ENCODE measurements around the gene SYNGR2.
"Not testable (repeated sequence)": the region's sequence is repeated elsewhere in the genome, so short reads cannot be mapped to it uniquely, and the experiment has no call there.

The SYNGR2 gene

DNA sequence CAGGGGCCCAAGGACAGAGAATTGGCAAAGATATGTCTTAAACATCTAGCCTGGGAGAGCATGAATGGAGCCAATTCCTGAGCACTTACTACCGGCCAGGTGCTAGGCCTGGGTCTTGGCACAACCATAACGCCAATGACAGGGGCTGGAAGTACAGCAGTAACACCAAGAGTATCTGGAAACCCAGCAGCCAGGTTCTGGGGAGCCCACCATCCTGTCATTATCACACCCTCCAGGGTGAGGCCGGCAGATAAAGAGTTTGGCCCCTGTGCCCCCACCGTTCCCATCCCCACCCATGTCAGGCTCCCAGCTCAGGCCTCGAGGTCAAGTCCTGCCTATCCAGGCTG lies 38.3 kb upstream of the SYNGR2 start:
- DNase-seq (ENCODE audit: low read depth in 2 of 2): no peak

DNA sequence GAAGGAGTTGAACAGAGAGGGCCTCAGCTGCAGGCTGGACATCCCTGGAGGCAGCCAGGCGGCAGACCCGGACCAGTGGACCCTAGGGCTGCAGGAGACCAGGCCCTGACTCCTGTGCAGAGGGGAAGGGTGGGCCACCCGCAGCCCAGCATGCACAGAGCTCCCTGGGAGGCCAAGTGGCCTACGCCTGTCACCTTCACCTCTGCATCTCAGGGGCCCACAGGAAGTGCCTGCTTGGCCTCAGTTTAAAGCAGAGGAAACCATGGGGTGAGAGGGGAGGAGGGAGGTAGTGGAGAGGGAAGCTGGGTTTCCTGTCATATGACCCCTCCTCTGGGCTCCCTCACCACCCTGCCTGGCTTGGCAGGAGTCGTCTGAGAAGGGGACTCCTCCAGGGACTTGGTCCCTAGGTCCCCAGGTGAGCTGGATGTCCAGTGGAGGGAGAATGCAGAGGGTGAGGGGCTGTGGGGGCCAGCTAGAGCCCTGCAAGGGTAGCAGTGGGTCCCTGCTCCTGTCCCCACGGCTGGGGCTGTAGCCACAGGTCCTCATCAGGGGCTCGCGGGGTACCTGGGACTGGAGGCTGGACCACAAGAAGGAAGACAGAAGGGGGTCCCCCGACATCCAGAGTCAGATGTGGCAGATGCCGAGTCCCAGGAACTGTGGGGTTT lies 37.8 kb upstream of the SYNGR2 start, which contains the start of gene TMC8:
Gene TMC8, plus strand, starts transcription at position 335 of the 665 bp plus-strand sequence. CDS start 818 bp downstream, outside the sequence.
- peak in 1 of 2 donors; percentile 60 for DNase-seq (ENCODE audit: low read depth in 2 of 2)

DNA sequence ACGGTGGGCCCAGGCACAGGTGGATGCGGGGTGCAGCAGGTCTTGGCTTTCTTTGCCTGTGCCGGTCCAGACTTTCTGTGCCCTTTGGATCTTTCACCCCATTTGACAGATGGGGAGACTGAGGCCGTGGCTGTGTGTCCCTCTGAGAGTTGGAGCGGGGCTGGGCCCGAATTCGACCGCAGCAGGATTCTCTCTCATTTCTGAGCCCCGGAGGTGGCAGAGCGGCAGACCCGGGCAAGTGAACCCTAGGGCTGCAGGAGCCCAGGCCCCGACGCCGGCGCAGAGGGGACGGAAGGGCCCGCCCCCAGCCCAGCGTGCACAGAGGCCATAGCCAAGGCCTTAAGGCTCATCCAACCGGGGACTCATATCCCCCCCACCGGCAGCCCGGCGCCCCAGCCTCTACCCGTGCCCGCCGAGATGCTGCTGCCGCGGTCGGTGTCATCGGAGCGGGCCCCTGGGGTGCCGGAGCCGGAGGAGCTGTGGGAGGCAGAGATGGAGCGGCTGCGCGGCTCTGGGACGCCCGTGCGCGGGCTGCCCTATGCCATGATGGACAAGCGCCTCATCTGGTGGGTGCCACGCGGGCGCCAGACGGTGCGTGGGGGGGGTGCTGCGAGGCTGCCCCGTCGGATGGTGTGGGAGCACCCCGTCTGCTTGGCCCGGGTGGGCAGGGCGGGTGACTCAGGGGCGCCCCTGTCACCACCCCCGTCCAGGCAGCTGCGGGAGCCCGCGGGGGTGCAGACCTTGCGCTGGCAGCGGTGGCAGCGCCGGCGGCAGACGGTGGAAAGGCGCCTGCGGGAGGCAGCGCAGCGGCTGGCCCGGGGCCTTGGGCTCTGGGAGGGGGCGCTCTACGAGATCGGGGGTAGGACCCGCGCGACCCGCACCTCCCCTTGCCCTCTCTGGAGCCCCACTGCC lies 37.0 kb upstream of the SYNGR2 start:
- peak; percentile 58 to 70 for DNase-seq (ENCODE audit: low read depth in 2 of 2)

DNA sequence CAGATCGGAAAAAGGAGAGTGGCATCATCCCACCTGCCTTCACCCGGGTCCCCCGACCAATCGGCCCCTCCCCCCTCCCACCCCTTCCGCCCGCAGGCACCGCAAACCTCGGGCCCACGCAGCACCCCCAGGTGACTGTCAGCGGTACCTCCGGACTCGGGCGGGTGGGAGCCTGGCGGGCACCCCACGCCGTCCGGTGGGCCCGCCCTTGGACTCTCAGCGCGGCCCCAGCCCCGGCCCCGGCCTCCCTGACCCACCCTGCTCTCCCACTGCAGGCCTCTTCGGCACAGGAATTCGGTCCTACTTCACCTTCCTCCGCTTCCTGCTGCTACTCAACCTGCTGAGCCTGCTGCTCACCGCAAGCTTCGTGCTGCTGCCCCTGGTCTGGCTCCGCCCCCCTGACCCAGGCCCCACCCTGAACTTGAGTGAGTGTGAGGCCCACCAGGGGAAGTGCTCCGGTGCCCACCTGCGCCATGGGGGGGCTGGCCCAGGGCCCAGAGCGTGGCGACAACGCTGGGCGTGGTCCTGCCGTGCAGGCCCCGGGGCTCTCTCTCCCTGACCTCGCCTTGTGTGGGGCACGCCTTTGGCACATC lies 36.2 kb upstream of the SYNGR2 start:
- DNase-seq (ENCODE audit: low read depth in 2 of 2): peak; percentile 49 to 58

DNA sequence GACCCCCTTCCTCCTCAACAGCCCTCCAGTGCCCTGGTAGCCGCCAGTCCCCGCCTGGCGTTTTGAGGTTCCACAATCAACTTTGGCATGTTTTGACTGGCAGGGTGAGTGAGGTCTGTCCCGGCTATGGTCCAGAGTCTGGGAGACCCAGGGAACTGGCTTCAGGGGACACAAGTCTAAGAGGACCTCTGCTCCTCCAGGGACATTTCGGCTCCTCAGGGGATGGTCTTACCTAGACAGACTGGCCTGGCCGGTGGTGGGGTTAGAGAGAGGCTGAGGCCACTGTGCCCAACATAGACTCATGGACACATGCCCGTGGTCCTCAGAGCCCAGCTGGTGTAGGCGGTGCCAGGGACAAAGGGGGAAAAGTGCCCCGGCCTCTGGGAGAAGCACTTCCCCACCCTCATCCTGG lies 35.6 kb upstream of the SYNGR2 start:
- DNase-seq (ENCODE audit: low read depth in 2 of 2): no peak

DNA sequence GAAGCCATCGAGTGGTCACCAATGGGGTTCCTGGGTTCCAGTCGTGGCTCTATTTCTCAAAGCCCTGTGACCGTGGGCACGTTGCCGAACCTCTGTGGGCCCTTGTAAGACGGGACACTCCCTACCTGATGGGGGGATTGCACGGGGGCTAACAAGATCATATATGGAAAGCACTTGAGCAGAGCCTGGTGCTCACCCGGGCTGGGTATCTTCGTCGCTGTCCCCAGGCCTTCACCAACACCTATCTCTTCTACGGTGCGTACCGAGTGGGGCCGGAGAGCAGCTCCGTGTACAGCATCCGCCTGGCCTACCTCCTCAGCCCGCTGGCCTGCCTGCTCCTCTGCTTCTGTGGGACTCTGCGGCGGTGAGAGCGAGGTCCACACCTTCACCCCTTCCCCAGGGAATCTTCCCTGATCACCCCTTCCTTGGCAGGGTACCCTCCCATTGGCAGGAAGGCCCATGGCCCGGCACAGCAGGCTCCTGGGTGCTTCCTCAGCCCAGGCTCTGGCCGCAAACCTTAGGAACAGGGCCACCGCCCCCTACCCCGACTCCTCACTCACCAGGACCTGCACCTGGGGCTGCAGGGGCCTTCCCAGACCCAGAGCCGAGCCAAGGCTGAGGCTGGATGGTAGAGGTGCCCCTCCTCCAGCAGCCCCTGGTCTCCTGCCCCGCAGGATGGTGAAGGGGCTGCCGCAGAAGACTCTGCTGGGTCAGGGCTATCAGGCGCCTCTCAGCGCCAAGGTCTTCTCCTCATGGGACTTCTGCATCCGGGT lies 35.0 kb upstream of the SYNGR2 start:
- no peak for DNase-seq (ENCODE audit: low read depth in 2 of 2)

DNA sequence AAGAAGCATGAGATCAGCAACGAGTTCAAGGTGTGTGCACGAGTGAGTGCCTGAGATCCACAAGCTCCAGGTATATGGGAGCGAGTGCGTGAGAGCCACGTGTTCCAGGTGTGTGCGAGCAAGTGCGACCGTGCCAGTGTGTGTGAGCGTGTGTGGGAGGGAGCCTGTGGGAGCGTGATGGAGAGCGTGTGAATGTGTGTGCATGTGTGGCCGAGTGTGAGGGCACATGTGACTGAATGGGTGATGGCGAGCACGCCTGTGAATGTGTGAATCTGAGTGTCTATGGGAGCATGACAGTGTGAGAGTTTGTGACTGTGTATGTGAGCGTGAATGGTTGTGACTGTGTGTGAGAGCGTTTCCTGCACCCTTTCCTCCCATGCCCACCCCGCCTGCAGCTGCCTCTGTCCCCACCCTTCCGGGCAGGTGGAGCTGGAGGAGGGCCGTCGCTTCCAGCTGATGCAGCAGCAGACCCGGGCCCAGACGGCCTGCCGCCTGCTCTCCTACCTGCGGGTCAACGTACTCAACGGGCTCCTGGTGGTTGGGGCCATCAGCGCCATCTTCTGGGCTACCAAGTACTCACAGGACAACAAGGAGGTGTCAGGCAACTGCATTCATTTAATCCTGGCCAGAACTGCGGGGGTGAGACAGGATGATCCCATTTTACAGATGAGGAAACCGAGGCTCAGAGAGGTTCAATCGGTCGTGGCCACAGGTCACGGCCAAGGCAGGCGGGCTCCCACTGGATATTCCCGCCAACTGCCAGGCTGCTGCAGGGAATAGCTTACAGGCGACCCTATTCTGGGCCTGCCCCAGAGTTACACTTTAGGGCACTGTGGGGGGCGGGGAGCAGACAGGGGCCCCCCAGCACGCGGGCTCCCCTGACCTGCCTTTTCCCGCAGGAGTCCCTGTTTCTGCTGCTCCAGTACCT lies 34.1 kb upstream of the SYNGR2 start:
- DNase-seq (ENCODE audit: low read depth in 2 of 2): peak; percentile 52 to 59

DNA sequence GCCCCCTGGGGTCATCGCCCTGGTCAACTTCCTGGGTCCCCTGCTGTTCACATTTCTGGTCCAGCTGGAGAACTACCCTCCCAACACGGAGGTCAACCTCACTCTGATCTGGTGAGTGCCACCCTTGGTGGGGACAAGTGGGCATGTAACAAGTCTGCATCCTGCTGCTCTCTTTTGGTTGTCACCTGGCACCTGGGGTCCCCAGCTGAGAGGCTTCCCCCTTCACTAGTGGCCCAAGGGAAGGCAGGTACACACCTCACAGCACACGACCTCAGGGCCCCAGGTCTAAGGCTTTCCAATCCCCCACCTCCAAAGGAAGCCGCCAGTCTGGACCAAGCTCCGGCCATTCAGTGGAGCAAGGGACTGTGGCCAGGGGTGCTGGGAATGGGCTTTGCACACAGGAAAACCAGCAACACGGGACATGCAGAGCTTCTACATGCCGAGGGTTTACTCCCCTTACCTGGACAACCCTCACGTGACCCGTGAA lies 33.4 kb upstream of the SYNGR2 start:
- DNase-seq (ENCODE audit: low read depth in 2 of 2): no peak

DNA sequence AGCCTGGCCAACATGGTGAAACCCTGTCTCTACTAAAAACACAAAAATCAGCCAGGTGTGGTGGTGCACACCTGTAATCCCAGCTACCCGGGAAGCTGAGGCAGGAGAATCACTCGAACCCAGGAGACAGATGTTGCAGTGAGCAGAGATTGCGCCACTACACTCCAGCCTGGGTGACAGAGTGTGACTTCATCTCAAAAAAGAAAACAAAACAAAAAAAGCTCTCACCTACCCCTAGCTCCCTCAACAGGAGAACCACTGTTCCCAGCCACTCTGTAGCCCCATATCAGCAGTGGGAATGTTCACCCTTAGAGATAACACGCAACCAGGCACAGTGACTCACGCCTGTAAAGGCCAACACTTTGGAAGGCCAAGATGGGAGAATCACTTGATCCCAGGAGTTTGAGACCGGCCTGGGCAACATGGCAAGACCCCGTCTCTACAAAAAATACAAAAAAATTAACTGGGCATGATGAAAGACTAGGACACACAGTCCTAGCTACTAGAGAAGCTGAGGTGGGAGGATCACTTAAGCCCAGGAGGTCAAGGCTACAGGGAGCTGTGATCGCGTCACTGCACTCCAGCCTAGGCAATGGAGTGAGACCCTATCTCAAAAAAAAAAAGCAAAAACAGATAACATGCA lies 32.4 kb upstream of the SYNGR2 start:
- DNase-seq (ENCODE audit: low read depth in 2 of 2): no peak

DNA sequence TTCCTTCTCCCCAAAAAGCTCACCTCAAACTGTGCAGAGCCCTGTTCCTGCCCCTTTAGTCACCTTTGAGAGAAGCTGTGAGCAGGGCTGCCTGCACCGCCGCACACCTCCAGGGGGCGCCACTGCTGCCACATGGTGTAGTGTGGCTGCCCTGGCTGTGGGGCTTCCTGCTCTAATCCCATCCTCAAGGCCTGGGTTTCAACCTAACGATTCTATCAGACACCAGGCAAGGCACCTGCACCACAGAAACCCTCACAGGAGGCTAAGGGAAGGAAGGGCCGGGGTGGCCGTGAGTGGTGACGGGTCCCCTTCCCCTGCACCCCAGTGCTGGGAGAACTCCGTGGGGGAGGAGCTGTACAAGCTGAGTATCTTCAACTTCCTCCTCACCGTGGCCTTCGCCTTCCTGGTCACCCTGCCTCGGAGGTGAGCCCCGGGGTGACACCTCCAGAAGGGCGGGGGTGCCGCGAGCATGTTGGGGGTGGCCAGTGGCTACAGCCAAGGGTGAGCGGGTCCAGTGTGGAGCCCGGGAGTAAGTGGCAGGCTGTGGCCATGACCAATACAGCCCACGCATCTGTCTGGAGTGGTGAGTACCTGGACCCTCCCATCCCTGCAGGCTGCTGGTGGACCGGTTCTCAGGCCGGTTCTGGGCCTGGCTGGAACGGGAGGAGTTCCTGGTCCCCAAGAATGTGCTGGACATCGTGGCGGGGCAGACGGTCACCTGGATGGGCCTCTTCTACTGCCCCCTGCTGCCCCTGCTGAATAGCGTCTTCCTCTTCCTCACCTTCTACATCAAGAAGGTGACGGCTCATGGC lies 30.8 kb upstream of the SYNGR2 start:
- no peak for DNase-seq (ENCODE audit: low read depth in 2 of 2)

DNA sequence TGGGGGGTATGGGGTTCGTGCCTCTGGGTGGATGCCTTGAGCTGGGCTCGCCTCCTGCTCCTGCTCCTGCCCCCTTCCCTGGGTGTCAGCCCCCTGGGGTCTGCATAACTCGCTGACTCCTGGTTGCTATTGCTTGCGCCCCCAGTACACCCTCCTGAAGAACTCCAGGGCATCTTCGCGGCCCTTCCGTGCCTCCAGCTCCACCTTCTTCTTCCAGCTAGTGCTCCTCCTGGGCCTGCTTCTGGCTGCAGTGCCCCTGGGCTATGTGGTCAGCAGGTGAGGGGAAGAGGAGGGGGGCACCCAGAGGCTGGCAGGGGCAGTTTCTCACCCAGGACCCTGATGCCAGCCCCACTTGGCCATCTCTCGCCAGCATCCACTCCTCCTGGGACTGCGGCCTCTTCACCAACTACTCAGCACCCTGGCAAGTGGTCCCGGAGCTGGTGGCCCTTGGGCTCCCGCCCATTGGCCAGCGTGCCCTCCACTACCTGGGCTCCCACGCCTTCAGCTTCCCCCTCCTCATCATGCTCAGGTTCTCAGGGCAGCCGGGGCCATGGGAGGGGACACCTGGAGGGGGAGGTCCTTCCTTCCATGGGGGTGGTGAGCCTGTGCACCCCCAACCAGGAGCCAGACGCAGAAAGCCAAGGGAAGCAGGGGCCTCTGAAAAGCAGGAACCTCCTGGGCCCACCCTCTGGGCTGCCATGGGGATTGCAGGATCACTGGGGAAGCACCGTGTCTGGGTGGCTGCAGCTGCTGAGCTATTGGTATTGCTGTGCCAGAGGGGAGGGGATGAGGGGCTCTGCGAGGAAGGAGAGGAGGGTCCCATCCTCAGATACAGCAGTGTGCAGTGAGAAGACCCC lies 29.9 kb upstream of the SYNGR2 start:
- no peak for DNase-seq (ENCODE audit: low read depth in 2 of 2)

DNA sequence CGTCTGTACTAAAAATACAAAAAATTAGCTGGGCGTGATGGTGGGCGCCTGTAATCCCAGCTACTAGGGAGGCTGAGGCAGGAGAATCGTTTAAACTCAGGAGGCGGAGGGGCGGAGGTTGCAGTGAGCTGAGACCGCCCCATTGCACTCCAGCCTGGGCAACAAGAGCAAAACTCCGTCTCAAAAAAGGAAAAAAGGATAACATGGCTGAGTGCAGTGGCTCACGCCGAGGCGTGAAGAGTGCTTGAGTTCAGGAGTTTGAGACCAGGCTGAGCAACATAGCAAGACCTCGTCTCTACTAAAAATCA lies 28.6 kb upstream of the SYNGR2 start:
- DNase-seq (ENCODE audit: low read depth in 2 of 2): not testable (repeated sequence)

DNA sequence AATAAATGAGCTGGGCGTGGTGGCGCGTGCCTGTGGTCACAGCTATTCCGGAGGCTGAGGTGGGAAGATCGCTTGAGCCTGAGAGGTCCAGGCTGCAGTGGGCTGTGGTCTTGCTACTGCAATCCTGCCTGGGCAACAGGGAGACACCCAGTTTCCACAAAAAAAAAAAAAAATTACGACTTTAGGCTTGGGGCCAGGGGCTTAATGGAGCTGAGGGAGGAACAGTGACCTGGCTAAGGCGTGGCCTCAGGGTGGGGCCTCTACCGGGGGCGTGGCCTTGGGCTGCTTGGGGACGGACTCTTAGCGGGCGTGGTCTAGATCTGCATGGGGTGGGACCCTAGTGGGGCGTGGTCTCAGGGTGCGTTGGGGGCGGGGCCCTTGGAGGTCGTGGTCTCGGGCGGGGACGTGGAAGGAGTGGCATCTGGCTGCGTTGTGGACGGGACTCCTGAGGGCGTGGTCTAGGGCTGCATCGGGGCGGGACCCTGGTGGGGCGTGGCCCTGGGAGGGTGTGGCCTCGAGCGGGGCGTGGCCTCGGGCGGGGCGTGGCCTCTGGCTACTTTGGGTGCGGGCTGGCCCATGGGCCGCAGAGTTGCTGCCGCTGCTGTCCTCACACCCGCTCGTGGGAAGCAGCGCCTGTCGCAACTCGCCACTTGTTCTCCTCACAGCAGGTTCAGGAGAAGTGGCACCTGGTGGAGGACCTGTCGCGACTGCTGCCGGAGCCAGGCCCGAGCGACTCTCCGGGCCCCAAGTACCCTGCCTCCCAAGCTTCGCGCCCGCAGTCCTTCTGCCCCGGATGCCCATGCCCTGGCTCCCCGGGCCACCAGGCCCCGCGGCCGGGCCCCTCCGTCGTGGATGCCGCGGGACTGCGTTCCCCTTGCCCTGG lies 28.0 kb upstream of the SYNGR2 start:
- peak; percentile 79 to 87 for DNase-seq (ENCODE audit: low read depth in 2 of 2)

DNA sequence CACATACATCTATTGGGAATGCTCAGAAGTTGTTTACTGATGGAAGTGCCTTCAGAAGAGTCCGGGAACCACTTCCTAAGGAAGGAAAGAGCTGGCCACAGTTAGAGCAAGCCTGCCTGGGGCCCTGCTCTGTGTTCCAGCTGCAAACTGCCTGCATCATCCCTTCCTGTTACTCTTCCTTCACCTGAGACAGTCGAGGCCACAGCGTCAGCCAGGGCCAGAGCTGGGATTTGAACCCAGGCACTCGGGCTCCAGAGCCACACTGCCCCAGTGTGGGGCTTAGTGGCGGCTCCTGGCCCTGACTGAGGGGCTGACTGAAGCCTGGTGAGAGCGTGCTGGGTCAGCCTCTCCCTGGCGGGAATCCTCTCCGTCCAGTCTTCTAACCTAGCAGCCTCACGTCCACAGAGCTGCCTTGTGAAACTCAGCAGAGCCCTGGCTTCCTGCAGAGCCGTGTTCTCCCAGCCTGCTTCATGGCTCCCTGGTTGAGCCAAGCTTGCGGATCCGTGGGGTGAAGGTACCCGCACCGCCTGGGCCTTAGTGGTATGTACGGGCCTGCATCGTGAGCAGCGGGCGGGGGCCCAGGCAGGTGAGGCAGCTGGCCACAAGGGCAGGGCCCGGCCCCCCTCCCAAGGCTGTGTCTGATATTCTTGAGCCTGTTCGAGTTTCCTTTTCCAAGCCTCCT lies 26.8 kb upstream of the SYNGR2 start:
- DNase-seq (ENCODE audit: low read depth in 2 of 2): no peak

DNA sequence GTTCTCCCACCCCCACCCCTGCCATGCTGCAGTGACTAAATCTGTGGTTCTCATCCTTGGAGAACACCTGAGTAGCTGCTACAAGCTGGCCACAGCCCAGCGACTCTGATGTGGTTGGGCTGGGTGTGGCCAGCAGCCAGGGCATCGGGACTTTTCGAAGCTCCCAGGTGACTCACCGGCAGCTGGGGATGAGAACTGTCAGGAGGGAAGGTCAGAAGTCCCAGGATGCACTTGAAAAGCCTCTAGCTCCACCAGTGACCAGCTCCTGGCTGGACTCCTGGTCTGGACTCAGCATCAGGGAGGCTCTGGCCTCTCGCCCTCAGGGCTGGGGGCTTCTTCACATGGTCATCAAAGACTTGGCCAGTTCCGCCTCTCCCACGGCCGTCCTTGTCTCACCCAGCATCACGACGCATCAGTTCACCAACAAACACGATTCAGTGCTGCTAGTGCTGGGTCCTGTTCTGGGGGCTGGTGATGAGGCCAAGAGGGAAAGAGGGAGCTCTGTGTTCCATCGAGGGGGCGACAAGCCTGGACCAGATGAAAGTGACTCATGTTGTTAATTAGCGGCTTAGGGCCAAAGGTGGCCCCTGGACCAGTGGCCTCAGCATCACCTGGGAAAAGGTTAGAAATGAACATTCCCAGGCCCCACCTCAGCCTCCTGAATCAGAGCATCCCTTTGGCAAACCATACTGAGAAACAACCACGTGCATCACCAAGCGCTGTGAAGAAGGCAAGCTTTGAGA lies 26.1 kb upstream of the SYNGR2 start:
- no peak for DNase-seq (ENCODE audit: low read depth in 2 of 2)

Measured in activated CD8-positive, alpha-beta memory T cell treated with anti-CD3 and anti-CD28 coated beads for 4 hours (primary cell).